WTC11 (cell line): ENCODE measurements around the gene AK8. TPM values are rescaled to one million over a fixed set of nuclear protein-coding genes. Genes with fewer than 3 reads are reported as not detected.

Experiments used
- ATAC-seq: fragments of 200-7000 bp; cut with Tn5 transposase; 2 replicates; pipeline ENCODE4 v1.10.0; 2021; ENCODE audit warnings: mild to moderate bottlenecking, moderate library complexity
- CTCF ChIA-PET: fragments of 300-600 bp; sonication (Branson Sonifier 250); formaldehyde crosslinking; loops from one replicate; lab custom pipeline; 2021; ENCODE audit warnings: antibody characterized with exemption; lab: Charles Lee
- POLR2A ChIA-PET: fragments of 350-600 bp; sonication (Branson Sonifier 250); formaldehyde crosslinking; loops from one replicate; lab custom pipeline; 2021; ENCODE audit warnings: antibody characterized with exemption; lab: Charles Lee
- DNase-seq: peaks from one replicate; pipeline ENCODE4 v3.0.0; 2021; ENCODE audit warnings: low spot score
- H3K27ac Mint-ChIP-seq: 2 replicates; pipeline ENCODE4 v1.8.0; 2021; ENCODE audit warnings: mixed read lengths
- H3K27me3 Mint-ChIP-seq: 2 replicates; pipeline ENCODE4 v1.8.0; 2021; ENCODE audit warnings: low read depth, mild to moderate bottlenecking, moderate library complexity, mixed read lengths
- H3K36me3 Mint-ChIP-seq: 2 replicates; pipeline ENCODE4 v1.8.0; 2021; ENCODE audit warnings: mixed read lengths
- H3K4me1 Mint-ChIP-seq: 2 replicates; pipeline ENCODE4 v1.8.0; 2022; ENCODE audit warnings: mixed read lengths
- H3K4me3 Mint-ChIP-seq: 2 replicates; pipeline ENCODE4 v1.8.0; 2021; ENCODE audit warnings: mild to moderate bottlenecking, moderate library complexity, mixed read lengths
- H3K9me3 Mint-ChIP-seq: 2 replicates; pipeline ENCODE4 v1.8.0; 2021; ENCODE audit warnings: mixed read lengths
- AR ChIP-seq: fragments of 250-450 bp; sonication (Bioruptor Pico); IDR thresholded peaks from 2 replicates; pipeline ENCODE4 v1.9.0; 2021; ENCODE audit warnings: mild to moderate bottlenecking
- E2F4 ChIP-seq: sonication (generic); formaldehyde crosslinking; IDR thresholded peaks from 2 replicates; pipeline ENCODE4 v1.8.1; 2022; ENCODE audit warnings: low read depth, mild to moderate bottlenecking, moderate library complexity, missing genetic modification reagents, borderline replicate concordance
- ETV6 ChIP-seq: sonication (generic); formaldehyde crosslinking; IDR thresholded peaks from 2 replicates; pipeline ENCODE4 v1.8.1; 2022; ENCODE audit warnings: mild to moderate bottlenecking, missing genetic modification reagents
- FOXK1 ChIP-seq: sonication (generic); formaldehyde crosslinking; IDR thresholded peaks from 2 replicates; pipeline ENCODE4 v1.8.0; 2022; ENCODE audit warnings: mild to moderate bottlenecking, moderate library complexity, missing genetic modification reagents
- FOXP1 ChIP-seq: sonication (generic); formaldehyde crosslinking; IDR thresholded peaks from 2 replicates; pipeline ENCODE4 v1.8.0; 2022; ENCODE audit warnings: missing genetic modification reagents, mild to moderate bottlenecking, moderate library complexity, borderline replicate concordance
- GRHL2 ChIP-seq: fragments of 250-450 bp; sonication (Bioruptor Pico); IDR thresholded peaks from 2 replicates; pipeline ENCODE4 v1.8.0; 2022; ENCODE audit warnings: mild to moderate bottlenecking, moderate library complexity; ENCODE audit not compliant: insufficient replicate concordance, severe bottlenecking
- KAT7 ChIP-seq: sonication (generic); formaldehyde crosslinking; IDR thresholded peaks from 2 replicates; pipeline ENCODE4 v1.8.1; 2023; ENCODE audit warnings: missing genetic modification reagents, mild to moderate bottlenecking, borderline replicate concordance
- MAX ChIP-seq: sonication (generic); formaldehyde crosslinking; IDR thresholded peaks from 2 replicates; pipeline ENCODE4 v1.8.0; 2022; ENCODE audit warnings: mild to moderate bottlenecking, missing genetic modification reagents
- NFYB ChIP-seq: sonication (generic); formaldehyde crosslinking; conservative IDR thresholded peaks from 2 replicates; pipeline ENCODE4 v1.8.0; 2022; ENCODE audit warnings: low read depth, missing genetic modification reagents
- NR2C2 ChIP-seq: sonication (generic); formaldehyde crosslinking; IDR thresholded peaks from 2 replicates; pipeline ENCODE4 v1.8.0; 2022; ENCODE audit warnings: mild to moderate bottlenecking, missing genetic modification reagents
- SP1 ChIP-seq: sonication (generic); formaldehyde crosslinking; conservative IDR thresholded peaks from 2 replicates; pipeline ENCODE4 v1.8.1; 2022; ENCODE audit warnings: missing genetic modification reagents
- TCF7 ChIP-seq: sonication (generic); formaldehyde crosslinking; IDR thresholded peaks from 2 replicates; pipeline ENCODE4 v1.8.0; 2022; ENCODE audit warnings: mild to moderate bottlenecking, low read depth, missing genetic modification reagents, moderate library complexity
- TEAD1 ChIP-seq: sonication (generic); formaldehyde crosslinking; IDR thresholded peaks from 2 replicates; pipeline ENCODE4 v1.8.0; 2022; ENCODE audit warnings: mild to moderate bottlenecking, missing genetic modification reagents
- TEAD4 ChIP-seq: sonication (generic); formaldehyde crosslinking; IDR thresholded peaks from 2 replicates; pipeline ENCODE4 v1.8.0; 2022; ENCODE audit warnings: mild to moderate bottlenecking, missing genetic modification reagents
- TP53 ChIP-seq: sonication (generic); formaldehyde crosslinking; IDR thresholded peaks from 2 replicates; pipeline ENCODE4 v1.8.1; 2023; ENCODE audit warnings: mild to moderate bottlenecking, missing genetic modification reagents
- ZNF121 ChIP-seq: sonication (generic); formaldehyde crosslinking; IDR thresholded peaks from 2 replicates; pipeline ENCODE4 v1.8.0; 2023; ENCODE audit warnings: missing genetic modification reagents
- ZNF232 ChIP-seq: sonication (generic); formaldehyde crosslinking; IDR thresholded peaks from 2 replicates; pipeline ENCODE4 v1.8.0; 2022; ENCODE audit warnings: mild to moderate bottlenecking, missing genetic modification reagents
- ZNF425 ChIP-seq: fragments of 250-450 bp; sonication (Bioruptor Pico); conservative IDR thresholded peaks from 2 replicates; pipeline ENCODE4 v1.9.0; 2021; ENCODE audit warnings: mild to moderate bottlenecking
- total RNA-seq: library from RNA; stranded (reverse); gene quantifications from 3 replicates; pipeline ENCODE4 v1.2.3, GENCODE V29; 2021
- TF ChIP-seq, protein P1 (sequence below): sonication (generic); formaldehyde crosslinking; conservative IDR thresholded peaks from 2 replicates; pipeline ENCODE4 v1.8.1; 2022; ENCODE audit warnings: mild to moderate bottlenecking, missing genetic modification reagents
- TF ChIP-seq, protein P2 (sequence below): sonication (generic); formaldehyde crosslinking; IDR thresholded peaks from 2 replicates; pipeline ENCODE4 v1.8.1; 2023; ENCODE audit warnings: mild to moderate bottlenecking, moderate library complexity, missing genetic modification reagents
- TF ChIP-seq, protein P3 (sequence below): sonication (generic); formaldehyde crosslinking; IDR thresholded peaks from 2 replicates; pipeline ENCODE4 v1.8.1; 2022; ENCODE audit warnings: low read depth, missing genetic modification reagents, borderline replicate concordance
- TF ChIP-seq, protein P4 (sequence below): sonication (generic); formaldehyde crosslinking; IDR thresholded peaks from 2 replicates; pipeline ENCODE4 v1.8.0; 2023; ENCODE audit warnings: missing genetic modification reagents

Gene AK8
- total RNA-seq, 1 experiment from 2014 or later = 0.48 TPM

DNA sequence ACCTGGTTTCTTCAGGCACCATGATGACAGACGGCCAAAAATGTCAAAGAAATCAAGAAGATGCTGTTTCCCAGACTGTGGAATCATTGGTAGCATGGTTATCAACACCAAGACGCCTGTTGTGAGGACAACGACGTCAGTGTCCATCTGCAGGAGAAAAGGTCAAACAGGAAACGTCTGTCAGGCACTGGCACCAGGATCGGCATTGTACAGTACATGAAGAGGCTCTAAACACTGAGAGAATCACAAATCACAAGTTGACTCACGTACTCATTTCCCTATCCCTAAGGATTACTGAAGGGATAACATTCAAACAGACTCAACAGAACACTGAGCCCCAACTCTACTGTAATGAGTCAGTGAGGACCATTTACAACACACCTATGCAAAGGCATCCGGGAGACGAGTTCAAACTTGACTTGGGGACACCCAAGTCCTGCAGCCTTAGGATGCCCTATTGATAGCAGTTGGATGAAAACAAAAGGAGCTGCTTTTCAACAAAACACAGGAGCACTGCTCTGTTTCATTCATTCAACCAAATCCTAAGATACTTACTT, 45.3 kb upstream of the AK8 start (continued):
- TF ChIP-seq, protein P1, sequence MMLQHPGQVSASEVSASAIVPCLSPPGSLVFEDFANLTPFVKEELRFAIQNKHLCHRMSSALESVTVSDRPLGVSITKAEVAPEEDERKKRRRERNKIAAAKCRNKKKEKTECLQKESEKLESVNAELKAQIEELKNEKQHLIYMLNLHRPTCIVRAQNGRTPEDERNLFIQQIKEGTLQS = no peak
- TF ChIP-seq TCF7 (CRISPR knock-in tag) (no peak), TP53 (no peak), NFYB (CRISPR knock-in tag) (no peak)
- TF ChIP-seq, protein P2, sequence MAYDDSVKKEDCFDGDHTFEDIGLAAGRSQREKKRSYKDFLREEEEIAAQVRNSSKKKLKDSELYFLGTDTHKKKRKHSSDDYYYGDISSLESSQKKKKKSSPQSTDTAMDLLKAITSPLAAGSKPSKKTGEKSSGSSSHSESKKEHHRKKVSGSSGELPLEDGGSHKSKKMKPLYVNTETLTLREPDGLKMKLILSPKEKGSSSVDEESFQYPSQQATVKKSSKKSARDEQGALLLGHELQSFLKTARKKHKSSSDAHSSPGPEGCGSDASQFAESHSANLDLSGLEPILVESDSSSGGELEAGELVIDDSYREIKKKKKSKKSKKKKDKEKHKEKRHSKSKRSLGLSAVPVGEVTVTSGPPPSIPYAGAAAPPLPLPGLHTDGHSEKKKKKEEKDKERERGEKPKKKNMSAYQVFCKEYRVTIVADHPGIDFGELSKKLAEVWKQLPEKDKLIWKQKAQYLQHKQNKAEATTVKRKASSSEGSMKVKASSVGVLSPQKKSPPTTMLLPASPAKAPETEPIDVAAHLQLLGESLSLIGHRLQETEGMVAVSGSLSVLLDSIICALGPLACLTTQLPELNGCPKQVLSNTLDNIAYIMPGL (CRISPR knock-in tag) = no peak

GRCh38 chr9:132919614-132920268, 41.7 kb upstream of the AK8 start:
- ChIA-PET CTCF (no interaction called here), POLR2A (no interaction called here)
- TF ChIP-seq TEAD1 (CRISPR knock-in tag) (no peak), ZNF425 (CRISPR knock-in tag) (no peak), NR2C2 (no peak), ZNF232 (no peak), GRHL2 (CRISPR knock-in tag) (no peak), FOXP1 (CRISPR knock-in tag) (no peak), TEAD4 (no peak), ETV6 (no peak), MAX (CRISPR knock-in tag) (no peak), TCF7 (CRISPR knock-in tag) (no peak), SP1 (CRISPR knock-in tag) (no peak)
- TF ChIP-seq, protein P1 = no peak
- Mint-ChIP-seq H3K4me1 (no peaks in the 10 kb centered on the region), H3K9me3 (no peaks in the 10 kb centered on the region), H3K27ac (no peak overlapping the region), H3K36me3 (peaks cover 44% of the 10 kb centered on the region), H3K27me3 (no peaks in the 10 kb centered on the region), H3K4me3 (no peak overlapping the region)
- ATAC-seq (no peak), DNase-seq (no peak)

GRCh38 chr9:132914924-132915323, 36.8 kb upstream of the AK8 start:
- Mint-ChIP-seq H3K4me1 (no peaks in the 10 kb centered on the region), H3K27ac (no peak overlapping the region), H3K4me3 (no peak overlapping the region)
- no peak for TF ChIP-seq FOXK1 (CRISPR knock-in tag)
- TF ChIP-seq ZNF121 (CRISPR knock-in tag) = 0 out of 2 replicates have a peak, but pooled peaks have one; percentile 55
- TF ChIP-seq, protein P3, sequence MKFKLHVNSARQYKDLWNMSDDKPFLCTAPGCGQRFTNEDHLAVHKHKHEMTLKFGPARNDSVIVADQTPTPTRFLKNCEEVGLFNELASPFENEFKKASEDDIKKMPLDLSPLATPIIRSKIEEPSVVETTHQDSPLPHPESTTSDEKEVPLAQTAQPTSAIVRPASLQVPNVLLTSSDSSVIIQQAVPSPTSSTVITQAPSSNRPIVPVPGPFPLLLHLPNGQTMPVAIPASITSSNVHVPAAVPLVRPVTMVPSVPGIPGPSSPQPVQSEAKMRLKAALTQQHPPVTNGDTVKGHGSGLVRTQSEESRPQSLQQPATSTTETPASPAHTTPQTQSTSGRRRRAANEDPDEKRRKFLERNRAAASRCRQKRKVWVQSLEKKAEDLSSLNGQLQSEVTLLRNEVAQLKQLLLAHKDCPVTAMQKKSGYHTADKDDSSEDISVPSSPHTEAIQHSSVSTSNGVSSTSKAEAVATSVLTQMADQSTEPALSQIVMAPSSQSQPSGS (CRISPR knock-in tag) = no peak
- TF ChIP-seq SP1 (CRISPR knock-in tag) = no peak
- no peak for TF ChIP-seq AR (CRISPR knock-in tag)
- TF ChIP-seq E2F4 (CRISPR knock-in tag) = no peak
- TF ChIP-seq, protein P4, sequence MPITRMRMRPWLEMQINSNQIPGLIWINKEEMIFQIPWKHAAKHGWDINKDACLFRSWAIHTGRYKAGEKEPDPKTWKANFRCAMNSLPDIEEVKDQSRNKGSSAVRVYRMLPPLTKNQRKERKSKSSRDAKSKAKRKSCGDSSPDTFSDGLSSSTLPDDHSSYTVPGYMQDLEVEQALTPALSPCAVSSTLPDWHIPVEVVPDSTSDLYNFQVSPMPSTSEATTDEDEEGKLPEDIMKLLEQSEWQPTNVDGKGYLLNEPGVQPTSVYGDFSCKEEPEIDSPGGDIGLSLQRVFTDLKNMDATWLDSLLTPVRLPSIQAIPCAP = no peak
- TF ChIP-seq KAT7 (CRISPR knock-in tag) = no peak
- TF ChIP-seq, all 79 proteins: peak for 1
- CTCF ChIA-PET = interaction anchor here (0.9 to 1.2 kb wide), 2 partner anchors 12 to 66 kb away, joined by 3 to 6 read pairs; no protein-coding TSS in a partner anchor
- Mint-ChIP-seq H3K27me3 (no peaks in the 10 kb centered on the region), H3K36me3 (peaks cover 40% of the 10 kb centered on the region), H3K9me3 (no peaks in the 10 kb centered on the region)
- POLR2A ChIA-PET = no interaction called here
- no peak for ATAC-seq
- no peak for DNase-seq
